GM12878 (cell line): Measurements from ENCODE around the gene CTNNAL1. TPM values are rescaled to one million over a fixed set of nuclear protein-coding genes. Genes with fewer than 3 reads are reported as not detected.

ENCODE experiments used
- ATAC-seq: fragments of 200-7000 bp; cut with Tn5 transposase; 3 replicates; pipeline ENCODE4 v1.9.1; 2020; ENCODE audit warnings: mild to moderate bottlenecking, moderate library complexity
- BruUV-seq: library from RNA; stranded (reverse); fragments of 400-500 nt; replicated peaks from 2 replicates; lab custom pipeline; 2021; lab: Mats Ljungman, UMichigan
- CTCF ChIA-PET: fragments of 300-600 bp; sonication (Branson Sonifier 250); formaldehyde crosslinking; extraction: SDS; loops from one replicate; lab custom pipeline; 2021; ENCODE audit warnings: inconsistent platforms; lab: Yijun Ruan, JAX
- POLR2A ChIA-PET: fragments of 350-600 bp; formaldehyde crosslinking; extraction: SDS; loops from one replicate; lab custom pipeline; 2021; ENCODE audit warnings: inconsistent platforms; lab: Charles Lee
- RAD21 ChIA-PET: fragments of 300-600 bp; sonication (Branson Sonifier 250); formaldehyde crosslinking; loops from one replicate; lab custom pipeline; 2023; ENCODE audit warnings: antibody characterized with exemption; ENCODE audit not compliant: unreplicated experiment; lab: Charles Lee
- SMC1A ChIA-PET: fragments of 300-600 bp; sonication (Branson Sonifier 250); formaldehyde crosslinking; loops from one replicate; lab custom pipeline; 2023; ENCODE audit not compliant: unreplicated experiment, uncharacterized antibody; lab: Charles Lee
- DNase-seq: peaks from one replicate; pipeline ENCODE4 v3.0.0-alpha.2; 2011; ENCODE audit warnings: low read depth, low spot score
- FAIRE-seq: peaks from 3 replicates; lab custom pipeline; 2011; peaks lifted over from hg19 to GRCh38; lab: Jason Lieb, UNC
- H2AFZ ChIP-seq: 2 replicates; pipeline ENCODE4 v1.6.0; 2011; ENCODE audit warnings: low read depth, low read length, control low read depth; ENCODE audit not compliant: control insufficient read depth
- H3K27ac ChIP-seq: 2 replicates; pipeline ENCODE4 v1.5.1; 2011; ENCODE audit warnings: control low read depth; ENCODE audit not compliant: control insufficient read depth, insufficient read depth
- H3K27me3 ChIP-seq, 2 experiments: replicated peaks in 1 of 2; 2 replicates each; pipeline versions ENCODE4 v1.6.0 to v1.6.1; 2011; ENCODE audit warnings: low read length in 1 of 2; ENCODE audit not compliant: control insufficient read depth in 2 of 2, insufficient read depth in 2 of 2
- H3K36me3 ChIP-seq, 2 experiments: 2 replicates each; pipeline ENCODE4 v1.5.1; 2011; ENCODE audit warnings: low read length in 1 of 2; ENCODE audit not compliant: control insufficient read depth in 2 of 2, insufficient read depth in 2 of 2
- H3K4me1 ChIP-seq: 2 replicates; pipeline ENCODE4 v1.6.1; 2011; ENCODE audit warnings: mild to moderate bottlenecking, low read length, moderate library complexity, mixed read lengths; ENCODE audit not compliant: control insufficient read depth, insufficient read depth
- H3K4me2 ChIP-seq: 2 replicates; pipeline ENCODE4 v1.6.0; 2011; ENCODE audit warnings: control low read depth; ENCODE audit not compliant: control insufficient read depth, insufficient read depth
- H3K4me3 ChIP-seq: fragments of 200-600 bp; sonication (generic); 2 replicates; pipeline ENCODE4 v1.5.1; 2016
- H3K79me2 ChIP-seq: 2 replicates; pipeline ENCODE4 v1.6.0; 2011; ENCODE audit warnings: low read length; ENCODE audit not compliant: control insufficient read depth, insufficient read depth
- H3K9ac ChIP-seq: 2 replicates; pipeline ENCODE4 v1.8.0; 2011; ENCODE audit warnings: low read length, control low read depth, mixed read lengths; ENCODE audit not compliant: control insufficient read depth, insufficient read depth
- H3K9me3 ChIP-seq: replicated peaks from 3 replicates; pipeline ENCODE4 v1.5.1; 2011; ENCODE audit warnings: mild to moderate bottlenecking, low read length; ENCODE audit not compliant: control insufficient read depth, insufficient read depth
- H4K20me1 ChIP-seq: 2 replicates; pipeline ENCODE4 v1.6.0; 2011; ENCODE audit not compliant: control insufficient read depth, insufficient read depth
- ATF2 ChIP-seq: IDR thresholded peaks from 2 replicates; pipeline ENCODE4 v1.6.1; 2012; ENCODE audit warnings: low read length, inconsistent platforms
- BCL3 ChIP-seq: IDR thresholded peaks from 2 replicates; pipeline ENCODE4 v1.6.1; 2011; ENCODE audit warnings: borderline replicate concordance, low read depth, mild to moderate bottlenecking, moderate library complexity, low read length; ENCODE audit not compliant: insufficient read depth, poor library complexity, severe bottlenecking
- CREB1 ChIP-seq: IDR thresholded peaks from 2 replicates; pipeline ENCODE4 v1.6.1; 2012; ENCODE audit warnings: low read depth, mild to moderate bottlenecking, inconsistent platforms
- DPF2 ChIP-seq: fragments of 450-650 bp; IDR thresholded peaks from 2 replicates; pipeline ENCODE4 v1.6.1; 2017; ENCODE audit warnings: mild to moderate bottlenecking
- HCFC1 ChIP-seq: fragments of 150-350 bp; IDR thresholded peaks from 2 replicates; pipeline ENCODE4 v1.6.1; 2014; ENCODE audit warnings: low read length
- HDAC6 ChIP-seq: fragments of 200-600 bp; sonication (generic); IDR thresholded peaks from one replicate; pipeline ENCODE4 v1.8.0; 2017; ENCODE audit warnings: antibody characterized with exemption; ENCODE audit not compliant: unreplicated experiment
- NBN ChIP-seq: fragments of 450-650 bp; IDR thresholded peaks from 2 replicates; pipeline ENCODE4 v1.6.1; 2016
- NFYB ChIP-seq: IDR thresholded peaks from 2 replicates; pipeline ENCODE4 v1.6.1; 2011; ENCODE audit warnings: low read depth, mild to moderate bottlenecking, low read length, improper control_type of control experiment, moderate library complexity; ENCODE audit not compliant: insufficient read depth
- PAX8 ChIP-seq: fragments of 450-650 bp; IDR thresholded peaks from 2 replicates; pipeline ENCODE4 v1.6.1; 2017; ENCODE audit warnings: mild to moderate bottlenecking, moderate library complexity
- RB1 ChIP-seq: fragments of 450-650 bp; formaldehyde crosslinking; IDR thresholded peaks from 2 replicates; pipeline ENCODE4 v1.6.1; 2017; ENCODE audit warnings: mild to moderate bottlenecking, borderline replicate concordance
- SKIL ChIP-seq: fragments of 450-650 bp; IDR thresholded peaks from 2 replicates; pipeline ENCODE4 v1.6.1; 2017; ENCODE audit warnings: mild to moderate bottlenecking, low read depth, inconsistent platforms; ENCODE audit not compliant: poor library complexity, severe bottlenecking
- TARDBP ChIP-seq: IDR thresholded peaks from 2 replicates; pipeline ENCODE4 v1.6.1; 2016; ENCODE audit warnings: borderline replicate concordance
- ZSCAN29 ChIP-seq: fragments of 450-650 bp; IDR thresholded peaks from 2 replicates; pipeline ENCODE4 v1.6.1; 2017; ENCODE audit warnings: mild to moderate bottlenecking, moderate library complexity
- WGBS: methylation state at CpG from one replicate; pipeline ENCODE4 v1.1.6; 2016; ENCODE audit warnings: low lambda C conversion rate; ENCODE audit not compliant: insufficient replicate concordance, insufficient coverage; ENCODE audit errors: missing lambda C conversion rate; 5-methylcytosine and 5-hydroxymethylcytosine counted together
- in situ Hi-C: fragments of 300-500 bp; cut with MboI; formaldehyde crosslinking; loops from 9 replicates; pipeline ENCODE4 v1.14.3; 2018; ENCODE audit warnings: mixed read lengths
- intact Hi-C: fragments of 100-400 bp; cut with micrococcal nuclease; formaldehyde crosslinking; loops from one replicate; pipeline ENCODE4 v1.14.2; 2022; ENCODE audit not compliant: unreplicated experiment
- polyA plus RNA-seq, 11 experiments: library from polyadenylated mRNA; depleted of rRNA in 4 of 11; unstranded in 6 of 11; stranded (reverse) in 5 of 11; fragments of >200 nt; fragmentation: Nextera tagmentation in 4 of 11; fragmentation: Illumina TruSeq in 1 of 11; extraction: Ambion mirVana in 4 of 11; extraction: Trizol in 1 of 11; gene quantifications; 1 replicate in 1 of 11; 2 replicates in 10 of 11; pipeline versions ENCODE4 v1.2.1 to v1.2.3, GENCODE V29; 2011 to 2016; ENCODE audit warnings: inconsistent platforms in 2 of 11, missing spikeins in 2 of 11, low read depth in 1 of 11
- total RNA-seq, 4 experiments: library from RNA; depleted of rRNA in 3 of 4; stranded (reverse); fragments of >200 nt in 3 of 4; fragmentation: Illumina TruSeq in 1 of 4; extraction: Trizol in 1 of 4; gene quantifications; 2 replicates each; pipeline versions ENCODE4 v1.2.1 to v1.2.3, GENCODE V29; 2013 to 2021

Gene CTNNAL1
- total and polyA plus RNA-seq, 10 of the 15 experiments (the other 5 are each of a cell fraction or from before 2014, with no cell fraction given): 16.3 to 82.5 (median 45.2) TPM

- Histone ChIP-seq H3K9me3 (no peaks in the 10 kb centered on the region), H3K79me2 (no peaks in the 10 kb centered on the region), H3K27me3 (no peaks in the 10 kb centered on the region), H3K4me3 (no peak overlapping the region), H3K4me2 (no peak overlapping the region), H3K36me3 (peaks cover 2 to 13% of the 10 kb centered on the region in 2 experiments), H3K9ac (no peak overlapping the region), H3K4me1 (no peaks in the 10 kb centered on the region), H3K27ac (no peak overlapping the region), H4K20me1 (no peaks in the 10 kb centered on the region), H2AFZ (no peak overlapping the region)
- intact Hi-C loops: no loop called here
- in situ Hi-C loops: no loop called here
- ChIA-PET POLR2A (interaction anchor here (0.5 to 0.7 kb wide), 2 partner anchors 33 to 106 kb away, joined by 3 to 4 read pairs; no protein-coding TSS in a partner anchor), SMC1A (interaction anchor here (0.7 kb wide), 1 partner anchor 372 kb away, joined by 3 read pairs; no protein-coding TSS in a partner anchor), RAD21 (no interaction called here), CTCF (no interaction called here)
- TF ChIP-seq SKIL (no peak), BCL3 (no peak), PAX8 (no peak), DPF2 (no peak), NBN (no peak), CREB1 (no peak), ZSCAN29 (no peak), NFYB (no peak), ATF2 (no peak), RB1 (no peak), HDAC6 (no peak), HCFC1 (no peak), TARDBP (no peak)
- no peak for DNase-seq
- BruUV-seq: no TSS peak
- FAIRE-seq: no peak
- 95% methylated on average over 6 of the region's 6 CpGs for WGBS
- no peak for ATAC-seq
These were observed 23.7 kb upstream of the CTNNAL1 start for GRCh38 chr9:109036744-109037680.
